HG03060 (cell line): ENCODE data around the gene ASAP3.
"Not testable (repeated sequence)": the region's sequence is repeated elsewhere in the genome, so short reads cannot be mapped to it uniquely, and the experiment has no call there.

ENCODE experiments used
- ATAC-seq: cut with Tn5 transposase; IDR thresholded peaks from one replicate; pipeline ENCODE4 v1.9.1; 2021; ENCODE audit warnings: low read depth, moderate number of reproducible peaks; ENCODE audit not compliant: unreplicated experiment

ASAP3 gene

DNA sequence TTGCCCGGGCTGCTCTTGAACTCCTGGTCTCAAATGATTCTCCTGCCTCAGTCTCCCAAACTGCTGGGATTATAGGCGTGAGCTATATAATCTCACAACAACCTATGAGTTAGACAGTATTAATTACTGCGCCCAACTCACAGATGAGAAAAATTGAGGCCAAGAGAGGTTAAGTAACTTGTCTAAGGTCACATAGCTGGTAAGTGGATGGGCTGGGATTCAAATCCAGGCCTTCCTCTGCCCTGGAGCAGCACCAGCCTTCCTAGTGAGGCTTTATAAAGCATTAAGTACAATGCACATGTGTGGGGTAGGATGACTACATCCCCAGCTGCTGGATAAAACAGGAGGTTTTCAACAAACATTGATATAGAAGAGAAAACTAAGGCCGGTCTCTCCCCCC is 31.9 kb upstream of the ASAP3 start:
- ATAC-seq: no peak

- no peak for ATAC-seq
Measured at GRCh38 chr1:23514111-23514679, 30.2 kb upstream of the ASAP3 start.

GRCh38 chr1:23509896-23510295 is 25.9 kb upstream of the ASAP3 start:
- no peak for ATAC-seq

DNA sequence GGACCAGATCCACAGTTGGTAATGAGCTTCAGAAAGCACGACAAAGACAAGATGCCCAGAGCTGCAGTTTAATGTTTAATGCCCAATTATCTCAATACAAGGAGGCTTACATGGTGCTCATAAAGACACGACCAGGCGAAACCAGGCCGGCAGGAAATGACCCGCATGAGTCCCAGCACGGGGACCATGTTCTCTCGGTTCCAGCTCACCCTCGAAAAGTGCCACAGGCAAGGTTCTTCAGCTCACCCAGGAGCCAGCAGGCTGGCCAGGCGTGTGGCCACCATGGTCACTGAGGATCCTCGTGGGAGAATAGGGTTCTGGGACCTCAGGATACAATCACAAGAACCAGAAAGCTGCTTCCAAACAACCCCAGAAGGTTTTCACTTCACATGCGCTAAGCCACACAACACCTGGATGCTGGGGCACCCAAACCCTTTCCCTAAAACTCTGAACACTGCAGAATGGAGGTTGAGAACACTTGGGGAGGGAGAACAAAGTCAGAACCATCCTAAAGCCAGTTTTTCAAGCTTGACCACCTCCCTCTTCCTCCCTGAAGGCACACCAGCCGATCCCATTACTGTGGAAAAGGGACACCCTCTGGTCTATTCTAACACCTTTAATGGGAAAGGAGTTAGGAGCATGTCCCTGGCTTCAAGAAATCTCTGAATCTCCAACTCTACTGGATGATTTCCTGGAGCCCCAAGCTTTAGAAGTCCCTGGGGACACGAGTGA is 22.6 kb upstream of the ASAP3 start:
- ATAC-seq: no peak

DNA sequence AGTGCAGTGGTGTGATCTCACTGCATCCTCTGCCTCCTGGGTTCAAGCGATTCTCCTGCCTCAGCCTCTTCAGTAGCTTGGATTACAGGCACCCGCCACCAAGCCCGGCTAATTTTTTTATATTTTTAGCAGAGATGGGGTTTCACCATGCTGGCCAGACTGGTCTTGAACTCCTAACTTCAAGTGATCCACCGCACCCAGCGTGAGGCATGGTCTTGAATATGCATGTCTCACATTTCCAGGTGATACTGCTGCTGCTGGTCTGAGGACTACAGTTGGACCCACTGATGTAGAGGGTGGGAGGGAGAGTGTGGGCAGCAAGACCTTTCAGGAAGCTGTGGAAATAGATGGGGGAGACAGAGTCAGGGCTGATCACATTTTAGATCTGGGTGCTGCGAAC is 21.9 kb upstream of the ASAP3 start:
- no peak for ATAC-seq

DNA sequence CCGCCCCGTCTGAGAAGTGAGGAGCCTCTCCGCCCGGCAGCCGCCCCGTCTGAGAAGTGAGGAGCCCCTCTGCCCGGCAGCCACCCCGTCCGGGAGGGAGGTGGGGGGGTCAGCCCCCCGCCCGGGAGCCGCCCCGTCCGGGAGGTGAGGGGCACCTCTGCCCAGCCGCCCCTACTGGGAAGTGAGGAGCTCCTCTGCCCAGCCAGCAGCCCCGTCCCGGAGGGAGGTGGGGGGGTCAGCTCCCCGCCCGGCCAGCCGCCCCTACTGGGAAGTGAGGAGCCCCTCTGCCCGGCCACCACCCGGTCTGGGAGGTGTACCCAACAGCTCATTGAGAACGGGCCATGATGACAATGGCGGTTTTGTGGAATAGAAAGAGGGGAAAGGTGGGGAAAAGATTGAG is 20.2 kb upstream of the ASAP3 start:
- ATAC-seq: not testable (repeated sequence)

DNA sequence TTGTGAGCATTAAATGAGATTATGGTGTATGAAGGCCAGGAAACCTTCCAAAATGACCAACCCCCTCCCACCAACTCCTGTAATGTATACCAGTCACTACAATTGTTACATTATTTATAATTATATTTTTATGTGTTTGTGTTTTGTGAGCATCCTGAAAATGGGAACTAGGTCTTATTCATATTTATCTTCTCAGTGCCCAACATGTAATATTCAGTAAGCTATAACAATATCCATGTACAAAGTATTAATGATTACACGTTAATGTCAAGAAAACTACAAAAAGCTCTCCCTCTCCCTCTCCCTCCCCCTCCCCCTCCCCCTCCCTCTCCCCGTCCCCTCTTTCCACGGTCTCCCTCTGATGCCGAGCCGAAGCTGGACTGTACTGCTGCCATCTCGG is 19.0 kb upstream of the ASAP3 start:
- ATAC-seq: no peak

DNA sequence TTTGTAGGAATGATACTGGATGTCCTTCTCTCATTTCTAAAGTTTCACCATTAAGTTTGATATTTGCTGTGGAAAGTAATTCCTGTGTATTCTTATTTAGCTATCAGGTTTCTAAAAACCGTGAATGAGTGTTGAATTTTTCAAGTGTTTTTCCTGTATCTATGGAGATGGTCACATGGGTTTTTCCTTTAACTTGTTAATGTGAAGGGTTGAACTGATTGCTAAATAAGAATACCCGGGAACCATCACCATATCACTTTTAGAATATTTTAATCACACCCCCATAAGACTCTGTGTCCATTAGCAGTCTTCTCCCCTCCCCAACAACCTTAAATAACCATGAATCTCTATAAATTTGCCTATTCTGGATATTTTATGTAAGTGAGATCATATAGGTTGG is 16.5 kb upstream of the ASAP3 start:
- ATAC-seq: no peak

GRCh38 chr1:23497777-23498439 is 13.9 kb upstream of the ASAP3 start:
- ATAC-seq: no peak

DNA sequence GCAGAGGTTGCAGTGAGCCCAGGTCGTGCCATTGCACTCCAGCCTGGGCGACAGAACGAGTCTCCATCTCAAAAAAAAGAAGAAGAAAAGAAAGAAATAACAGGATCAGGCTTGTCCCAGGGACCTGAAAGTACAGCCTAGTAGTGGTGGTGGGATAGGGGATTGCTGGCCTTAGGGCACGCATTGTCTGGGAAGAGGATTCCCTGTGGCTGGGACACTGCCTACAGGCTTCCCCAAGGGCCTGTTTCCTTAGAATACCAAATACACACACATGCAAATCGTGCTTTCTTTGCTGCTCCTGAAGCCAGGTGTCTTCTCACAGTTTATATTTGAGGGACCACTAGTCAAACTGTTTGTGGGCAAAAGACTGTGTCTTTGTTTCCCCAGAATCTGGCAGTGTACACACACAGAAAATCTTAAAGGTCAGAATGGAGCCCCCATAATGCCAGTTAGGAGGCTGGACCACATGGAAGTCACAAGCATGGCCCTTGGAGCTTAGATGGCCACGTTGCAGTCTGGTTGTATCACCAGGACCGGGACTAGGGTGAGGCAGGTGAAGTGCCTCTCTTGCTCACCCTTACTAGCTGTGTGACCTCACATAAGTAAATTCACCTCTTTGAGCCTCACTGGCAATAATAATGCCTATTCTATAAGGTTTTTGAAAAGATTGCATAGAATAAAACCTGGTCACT is 12.7 kb upstream of the ASAP3 start:
- no peak for ATAC-seq

- not testable (repeated sequence) for ATAC-seq
Measured at GRCh38 chr1:23494836-23495235, 10.9 kb upstream of the ASAP3 start.

- ATAC-seq: not testable (repeated sequence)
Measured at GRCh38 chr1:23492776-23493175, 8.8 kb upstream of the ASAP3 start.

- no peak for ATAC-seq
Measured at GRCh38 chr1:23492132-23492720, 8.2 kb upstream of the ASAP3 start.

DNA sequence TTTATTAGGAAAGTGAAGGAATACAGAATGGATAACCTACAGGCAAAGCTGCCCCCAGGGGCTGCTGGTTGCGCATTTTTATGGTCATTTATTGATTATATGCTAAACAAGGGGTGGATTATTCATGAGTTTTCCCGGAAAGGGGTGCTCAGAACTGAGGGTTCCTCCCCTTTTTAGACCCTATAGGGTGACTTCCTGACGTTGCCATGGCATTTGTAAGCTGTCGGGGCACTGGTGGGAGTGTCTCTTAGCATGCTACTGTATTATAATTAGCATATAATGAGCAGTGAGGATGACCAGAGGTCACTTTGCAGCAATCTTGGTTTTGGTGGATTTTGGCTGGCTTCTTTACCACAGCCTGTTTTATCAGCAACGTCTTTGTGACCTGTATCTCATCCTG is 5.9 kb upstream of the ASAP3 start:
- no peak for ATAC-seq

DNA sequence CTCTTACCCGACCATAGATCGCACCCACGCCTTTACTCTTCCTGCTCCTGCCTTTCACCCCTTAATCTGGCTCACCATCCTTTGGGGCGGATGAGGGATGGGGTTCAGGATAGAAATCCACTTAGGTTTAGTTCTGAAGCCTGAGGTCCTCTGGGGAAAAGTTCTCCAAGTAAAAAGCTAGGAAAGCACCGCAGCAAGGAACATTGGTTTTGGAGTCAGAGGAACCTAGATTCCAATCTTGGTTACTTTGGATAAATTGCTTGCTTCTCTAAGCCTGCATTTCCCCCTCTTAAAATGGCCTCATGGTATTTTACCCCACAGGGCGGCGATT is 988 bp upstream of the ASAP3 start:
- no peak for ATAC-seq

DNA sequence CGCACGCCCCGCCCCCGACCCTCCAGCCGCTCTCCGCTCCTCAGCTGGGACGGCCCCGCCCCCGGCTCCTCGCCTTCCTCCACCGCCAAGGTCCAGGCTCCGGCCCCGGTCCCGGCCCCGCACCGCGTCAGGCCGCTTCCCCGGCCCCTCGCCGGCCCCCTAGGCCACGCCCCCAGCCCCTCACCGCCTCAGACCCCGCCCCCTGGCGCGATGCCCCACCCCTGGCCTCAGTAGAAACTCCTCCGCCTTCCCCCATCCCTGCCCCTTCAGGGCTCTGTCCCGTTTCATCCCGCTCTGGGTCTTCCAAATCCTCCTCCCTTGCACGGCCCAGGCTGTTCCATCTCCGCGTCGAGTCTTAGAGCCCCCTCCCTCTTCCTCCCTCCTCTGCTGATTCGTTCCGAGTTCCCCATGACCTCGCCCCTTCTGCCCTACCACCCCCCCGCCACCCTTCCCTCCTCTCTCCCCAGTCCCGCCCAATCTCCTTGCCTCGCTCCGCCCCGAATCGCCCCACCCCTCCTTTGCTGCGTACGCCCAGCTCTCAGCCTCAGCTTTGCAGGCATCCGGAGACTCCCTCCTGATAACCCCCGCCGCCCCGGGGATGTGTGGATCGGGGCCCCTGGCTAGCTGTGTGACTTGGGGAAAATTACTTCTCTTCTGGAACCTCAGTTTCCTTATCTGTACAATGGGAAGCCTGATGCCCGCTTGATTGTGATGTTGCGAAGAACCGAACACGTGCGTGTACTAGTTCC is 448 bp upstream of the ASAP3 start:
- no peak for ATAC-seq

DNA sequence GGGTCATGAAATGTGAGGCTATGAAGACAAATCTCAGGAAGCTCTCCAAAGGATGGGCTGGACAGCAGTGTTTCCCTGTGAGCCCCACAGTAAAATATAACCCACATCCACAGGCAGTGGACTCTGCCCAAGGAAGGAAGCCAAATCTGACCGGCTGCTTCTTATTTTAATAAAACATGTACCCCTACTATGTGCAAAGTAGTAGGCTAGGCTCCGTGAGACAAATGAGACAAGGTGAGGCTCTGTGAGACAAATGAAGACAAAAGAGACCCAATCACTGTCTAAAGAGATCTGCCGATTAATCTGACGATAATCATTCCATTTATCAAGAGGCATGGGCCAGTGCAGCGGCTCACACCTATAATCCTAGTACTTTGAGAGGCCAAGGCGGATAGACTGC is 2.1 kb downstream of the ASAP3 start:
- no peak for ATAC-seq

- ATAC-seq: no peak
Measured at GRCh38 chr1:23481026-23481597, 2.9 kb downstream of the ASAP3 start.

DNA sequence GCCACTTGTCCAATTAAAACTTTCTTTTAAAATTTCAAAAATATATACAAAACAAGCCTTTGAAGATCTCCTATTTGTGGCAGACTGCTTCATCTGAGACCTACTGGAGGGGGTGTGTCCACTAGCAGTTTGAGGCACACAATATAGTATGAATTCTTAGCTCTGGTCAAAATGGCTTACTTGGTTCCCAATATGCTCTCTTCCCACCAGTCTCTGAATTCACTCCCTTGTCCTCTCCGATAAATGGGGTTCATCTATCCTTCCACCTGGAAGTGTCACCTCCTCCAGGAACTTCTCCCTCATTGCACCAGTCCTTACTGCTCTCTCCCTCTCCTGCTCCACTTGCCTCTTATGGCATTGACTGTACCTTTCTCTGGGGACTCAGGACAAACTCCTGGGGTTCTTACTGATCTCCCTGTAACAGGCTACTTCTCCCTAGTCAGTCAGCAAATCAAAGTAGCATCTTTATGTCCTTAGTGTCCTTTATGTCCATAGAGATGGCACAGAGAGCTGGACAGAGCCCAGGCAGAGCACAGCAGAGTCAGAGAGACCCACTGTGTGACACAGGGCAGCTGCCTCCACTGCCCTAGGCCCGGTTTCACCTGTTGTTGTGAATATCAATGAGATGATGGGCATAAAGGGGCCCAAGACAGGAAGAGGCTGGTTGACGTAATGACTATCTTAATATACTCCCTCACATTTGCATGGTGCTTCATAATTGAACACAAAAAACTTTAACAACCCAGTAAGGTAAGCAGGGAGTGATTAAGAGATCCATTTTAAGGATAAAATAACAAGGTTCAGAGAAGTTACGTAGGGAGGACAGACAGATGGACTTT is 3.6 kb downstream of the ASAP3 start:
- ATAC-seq: no peak

DNA sequence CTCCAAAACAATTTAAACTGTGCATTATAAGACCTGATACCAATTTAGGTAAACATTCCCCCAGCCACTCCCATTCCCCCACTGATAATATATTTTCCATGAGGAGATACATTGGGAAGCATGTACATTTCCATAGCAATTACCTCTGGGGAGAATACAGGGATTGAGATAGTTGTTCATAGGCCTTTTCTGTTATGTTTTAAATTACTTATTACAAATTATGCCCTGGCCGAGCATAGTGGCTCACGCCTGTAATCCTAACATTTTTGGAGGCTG is 4.4 kb downstream of the ASAP3 start:
- ATAC-seq: no peak
